Measurements from ENCODE around the gene LEKR1. TPM values are rescaled to one million over a fixed set of nuclear protein-coding genes. Genes with fewer than 3 reads are reported as not detected.

Gene LEKR1
- under 1 TPM; 0.91 to 0.93 TPM for total RNA-seq

DNA sequence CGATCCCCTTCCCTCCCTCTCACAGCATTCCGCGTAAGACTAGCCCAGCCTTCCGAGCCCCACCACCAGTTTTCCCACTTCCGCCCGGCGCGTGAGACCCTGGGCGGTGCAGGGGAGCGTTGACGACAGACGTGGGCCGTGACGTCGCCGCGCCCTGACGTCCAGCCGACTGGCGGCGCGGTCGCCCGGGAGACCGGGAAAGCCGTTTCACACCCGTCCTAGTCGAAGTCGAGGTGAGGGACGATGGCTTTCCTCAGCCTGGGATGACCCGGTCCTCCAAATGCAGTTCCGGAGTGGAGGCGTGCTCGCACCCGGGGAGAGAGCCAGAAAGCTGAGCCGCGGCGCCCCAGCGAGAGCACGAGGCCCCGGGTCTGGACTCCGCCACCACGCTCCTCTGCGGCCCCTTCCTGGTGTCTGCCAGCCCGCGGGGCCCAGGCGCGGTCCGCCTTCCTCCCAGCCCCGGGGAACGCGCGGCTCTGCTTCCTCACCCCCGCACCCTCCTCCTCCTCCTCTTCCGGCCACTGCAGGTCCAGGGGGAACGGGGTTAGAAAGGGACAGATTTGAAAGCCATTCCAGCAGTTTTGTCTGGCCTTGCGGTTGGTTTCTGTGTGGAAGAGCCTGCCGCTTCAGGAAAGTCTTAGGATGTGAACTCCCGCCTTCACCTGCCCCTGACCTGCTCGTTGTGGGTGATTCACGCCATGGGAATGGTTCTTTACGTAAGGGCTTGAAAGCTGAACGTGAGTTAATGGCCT is at the start of gene LEKR1:
Gene LEKR1 (plus strand): TSS at position 210 of the 752 bp plus-strand sequence. CDS start 2,977 bp downstream, outside the sequence.
- Mint-ChIP-seq H3K36me3 (ENCODE audit: low read depth) (peaks cover 13% of the 10 kb centered on the region), H3K27me3 (no peaks in the 10 kb centered on the region), H3K4me3 (peak within 1 kb of the TSS; percentile 84), H3K4me1 (peaks cover 19% of the 10 kb centered on the region), H3K9me3 (no peaks in the 10 kb centered on the region), H3K27ac (peak within 1 kb of the TSS; percentile 89)
- peak; percentile 85 for ATAC-seq (replicated peaks)

- no peaks in the 10 kb centered on the region for H3K4me1 Mint-ChIP-seq
- ATAC-seq (replicated peaks): no peak
- H3K4me3 Mint-ChIP-seq: no peak overlapping the region
- no peaks in the 10 kb centered on the region for H3K9me3 Mint-ChIP-seq
- H3K27ac Mint-ChIP-seq: no peak overlapping the region
- H3K27me3 Mint-ChIP-seq: no peaks in the 10 kb centered on the region
- H3K36me3 Mint-ChIP-seq (ENCODE audit: low read depth): no peaks in the 10 kb centered on the region
Observed at GRCh38 chr3:156776871-156777270, 49.3 kb upstream of the LEKR1 start.

GRCh38 chr3:156781310-156782230 is 44.6 kb upstream of the LEKR1 start:
- Mint-ChIP-seq H3K27ac (no peak overlapping the region), H3K4me3 (no peak overlapping the region), H3K4me1 (peaks cover 10% of the 10 kb centered on the region), H3K36me3 (ENCODE audit: low read depth) (peaks cover 5% of the 10 kb centered on the region), H3K9me3 (no peaks in the 10 kb centered on the region), H3K27me3 (no peaks in the 10 kb centered on the region)
- ATAC-seq (replicated peaks): no peak

DNA sequence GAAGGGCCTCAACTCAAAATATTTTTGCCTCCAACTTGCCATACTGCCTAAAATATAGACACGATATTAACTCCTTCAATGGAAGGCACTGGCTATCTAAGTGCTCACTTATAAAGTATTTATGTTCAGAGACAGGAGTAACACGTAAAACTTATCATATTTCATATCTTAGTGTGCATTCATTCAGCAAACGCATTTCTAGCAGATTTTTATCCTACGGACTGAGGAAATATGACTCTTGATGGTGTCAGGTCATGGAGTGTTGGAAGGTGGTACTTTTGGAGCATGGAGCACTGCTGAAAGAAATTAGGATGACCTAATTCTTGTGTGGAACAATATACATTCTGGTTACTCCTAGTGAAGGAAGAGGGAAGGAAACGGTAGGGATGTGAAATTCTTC is 43.8 kb upstream of the LEKR1 start:
- Mint-ChIP-seq H3K27ac (peak overlapping the region; percentile 50), H3K4me1 (peaks cover 10% of the 10 kb centered on the region), H3K36me3 (ENCODE audit: low read depth) (peaks cover 8% of the 10 kb centered on the region), H3K27me3 (no peaks in the 10 kb centered on the region), H3K4me3 (no peak overlapping the region), H3K9me3 (no peaks in the 10 kb centered on the region)
- ATAC-seq (replicated peaks): no peak

DNA sequence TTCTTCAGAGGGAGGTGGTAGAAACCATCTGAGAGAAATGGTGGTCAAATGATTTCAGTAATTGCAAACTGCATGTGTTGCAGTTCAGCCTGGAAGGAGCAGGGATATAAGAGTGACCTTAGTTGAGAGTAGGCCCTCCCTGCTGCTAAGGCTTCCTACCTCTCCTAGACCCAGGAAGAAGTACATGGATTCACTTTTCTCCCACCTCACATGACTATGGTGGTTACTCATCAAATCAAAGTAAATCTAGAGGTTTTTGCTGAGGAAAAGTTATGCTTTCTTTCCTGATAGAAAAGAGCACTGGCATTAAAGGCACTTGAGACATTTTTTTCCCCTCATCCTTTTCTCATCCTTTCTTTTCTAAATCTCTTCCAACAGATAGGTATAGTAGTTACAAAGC is 43.2 kb upstream of the LEKR1 start:
- no peak for ATAC-seq (replicated peaks)
- Mint-ChIP-seq H3K27ac (peak overlapping the region; percentile 50), H3K4me3 (no peak overlapping the region), H3K36me3 (ENCODE audit: low read depth) (peaks cover 13% of the 10 kb centered on the region), H3K9me3 (no peaks in the 10 kb centered on the region), H3K4me1 (peaks cover 10% of the 10 kb centered on the region), H3K27me3 (no peaks in the 10 kb centered on the region)

- Mint-ChIP-seq H3K9me3 (no peaks in the 10 kb centered on the region), H3K27me3 (no peaks in the 10 kb centered on the region), H3K27ac (peak overlapping the region; percentile 81), H3K4me3 (peak overlapping the region; percentile 54), H3K4me1 (peaks cover 17% of the 10 kb centered on the region), H3K36me3 (ENCODE audit: low read depth) (peaks cover 17% of the 10 kb centered on the region)
- peak; percentile 42 for ATAC-seq (replicated peaks)
Observed at GRCh38 chr3:156787001-156787400, 39.2 kb upstream of the LEKR1 start.

DNA sequence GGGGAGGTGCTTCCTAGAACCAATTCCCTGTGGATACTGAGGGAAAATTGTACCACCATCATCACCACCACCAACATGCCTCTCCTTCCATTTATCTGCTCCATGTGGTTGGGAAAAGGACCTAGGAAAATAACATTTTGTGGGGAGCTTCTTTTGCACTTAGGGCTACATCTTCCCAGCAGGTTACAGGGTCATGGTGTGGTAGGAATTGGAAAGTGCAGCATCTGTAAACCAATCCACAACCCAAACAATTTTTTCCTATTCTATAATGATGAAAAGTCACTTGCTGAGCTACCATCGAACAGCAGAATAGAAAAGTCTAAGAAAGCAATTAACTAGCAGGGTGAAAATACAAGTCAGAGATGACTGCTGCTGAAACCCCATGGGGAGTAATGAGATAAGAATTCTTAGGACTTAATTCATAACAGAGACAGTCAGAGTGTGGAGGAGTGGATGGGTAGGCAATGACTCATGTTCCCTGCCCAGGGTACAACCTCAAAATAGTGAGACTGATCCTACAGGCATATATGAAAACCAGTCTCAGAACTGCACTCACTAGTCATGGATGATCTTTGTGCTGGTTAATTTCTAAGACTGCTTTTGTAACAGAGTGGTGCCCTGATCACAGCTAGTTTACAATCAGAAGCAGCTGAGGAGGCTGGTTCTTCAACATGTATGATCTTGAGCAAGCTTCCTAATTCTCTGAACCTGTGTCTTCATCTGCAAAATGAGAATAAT is 38.1 kb upstream of the LEKR1 start:
- ATAC-seq (replicated peaks): peak; percentile 94
- peaks cover 17% of the 10 kb centered on the region for H3K36me3 Mint-ChIP-seq (ENCODE audit: low read depth)
- no peaks in the 10 kb centered on the region for H3K27me3 Mint-ChIP-seq
- H3K27ac Mint-ChIP-seq: peak overlapping the region; percentile 81
- H3K4me1 Mint-ChIP-seq: peaks cover 28% of the 10 kb centered on the region
- H3K9me3 Mint-ChIP-seq: no peaks in the 10 kb centered on the region
- H3K4me3 Mint-ChIP-seq: peak overlapping the region; percentile 54

GRCh38 chr3:156788846-156789245 is 37.3 kb upstream of the LEKR1 start:
- Mint-ChIP-seq H3K4me3 (peak overlapping the region; percentile 54), H3K27ac (peak overlapping the region; percentile 81), H3K9me3 (no peaks in the 10 kb centered on the region), H3K36me3 (ENCODE audit: low read depth) (peaks cover 17% of the 10 kb centered on the region), H3K27me3 (no peaks in the 10 kb centered on the region), H3K4me1 (peaks cover 33% of the 10 kb centered on the region)
- no peak for ATAC-seq (replicated peaks)

DNA sequence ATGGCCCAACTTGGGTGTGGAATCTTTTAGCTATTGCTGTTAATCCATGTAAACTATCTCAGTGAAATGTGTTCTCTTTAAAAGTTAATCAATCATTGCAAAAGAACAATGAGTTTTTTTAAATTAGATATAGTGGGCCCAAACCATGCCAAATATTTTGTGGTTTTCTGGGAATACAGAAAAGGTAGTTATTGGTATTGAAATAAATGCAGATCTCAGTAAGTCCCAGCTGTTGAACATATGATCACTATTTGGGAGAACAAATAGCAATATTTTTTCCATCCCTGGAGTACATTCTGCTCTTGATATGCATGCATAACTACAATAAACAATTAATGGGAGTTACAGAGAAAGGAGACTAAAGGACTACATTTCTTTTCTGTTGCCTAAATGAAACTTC is 36.0 kb upstream of the LEKR1 start:
- Mint-ChIP-seq H3K36me3 (ENCODE audit: low read depth) (peaks cover 17% of the 10 kb centered on the region), H3K4me3 (no peak overlapping the region), H3K9me3 (no peaks in the 10 kb centered on the region), H3K27ac (no peak overlapping the region), H3K4me1 (peaks cover 30% of the 10 kb centered on the region), H3K27me3 (no peaks in the 10 kb centered on the region)
- ATAC-seq (replicated peaks): no peak

DNA sequence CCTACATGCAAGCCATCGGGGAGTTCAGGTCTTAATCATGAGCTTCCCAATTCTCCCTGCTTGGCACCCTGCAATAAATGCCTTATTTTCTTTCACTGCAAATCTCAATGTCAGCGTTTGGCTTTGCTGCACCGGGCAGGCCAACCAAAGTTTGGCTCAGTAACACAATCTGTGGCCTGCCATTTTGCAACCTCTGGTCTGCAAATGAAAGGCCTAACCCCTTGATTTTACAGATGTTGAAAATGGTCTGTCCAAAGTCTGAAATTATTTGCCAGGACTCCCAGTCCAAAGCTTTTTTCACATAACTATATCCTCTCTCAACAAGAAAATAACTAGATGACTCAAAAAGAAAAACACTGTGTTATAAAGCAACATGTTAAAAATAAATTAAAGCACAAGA is 34.0 kb upstream of the LEKR1 start:
- no peaks in the 10 kb centered on the region for H3K27me3 Mint-ChIP-seq
- peak overlapping the region; percentile 72 for H3K27ac Mint-ChIP-seq
- H3K4me1 Mint-ChIP-seq: peaks cover 36% of the 10 kb centered on the region
- no peak for ATAC-seq (replicated peaks)
- H3K36me3 Mint-ChIP-seq (ENCODE audit: low read depth): peaks cover 9% of the 10 kb centered on the region
- H3K4me3 Mint-ChIP-seq: peak overlapping the region; percentile 29
- H3K9me3 Mint-ChIP-seq: no peaks in the 10 kb centered on the region

GRCh38 chr3:156792536-156792935 is 33.6 kb upstream of the LEKR1 start:
- Mint-ChIP-seq H3K27me3 (no peaks in the 10 kb centered on the region), H3K9me3 (no peaks in the 10 kb centered on the region), H3K4me1 (peaks cover 36% of the 10 kb centered on the region), H3K36me3 (ENCODE audit: low read depth) (peaks cover 8% of the 10 kb centered on the region), H3K4me3 (peak overlapping the region; percentile 29), H3K27ac (peak overlapping the region; percentile 72)
- ATAC-seq (replicated peaks): no peak

- Mint-ChIP-seq H3K36me3 (ENCODE audit: low read depth) (peaks cover 4% of the 10 kb centered on the region), H3K4me1 (peaks cover 36% of the 10 kb centered on the region), H3K27me3 (no peaks in the 10 kb centered on the region), H3K4me3 (peak overlapping the region; percentile 29), H3K9me3 (no peaks in the 10 kb centered on the region), H3K27ac (peak overlapping the region; percentile 72)
- peak; percentile 21 for ATAC-seq (replicated peaks)
Observed at GRCh38 chr3:156792945-156793344, 33.2 kb upstream of the LEKR1 start.

GRCh38 chr3:156793400-156793799 is 32.8 kb upstream of the LEKR1 start:
- H3K36me3 Mint-ChIP-seq (ENCODE audit: low read depth): no peaks in the 10 kb centered on the region
- peaks cover 35% of the 10 kb centered on the region for H3K4me1 Mint-ChIP-seq
- H3K4me3 Mint-ChIP-seq: peak overlapping the region; percentile 29
- no peaks in the 10 kb centered on the region for H3K27me3 Mint-ChIP-seq
- H3K27ac Mint-ChIP-seq: peak overlapping the region; percentile 72
- no peaks in the 10 kb centered on the region for H3K9me3 Mint-ChIP-seq
- no peak for ATAC-seq (replicated peaks)

DNA sequence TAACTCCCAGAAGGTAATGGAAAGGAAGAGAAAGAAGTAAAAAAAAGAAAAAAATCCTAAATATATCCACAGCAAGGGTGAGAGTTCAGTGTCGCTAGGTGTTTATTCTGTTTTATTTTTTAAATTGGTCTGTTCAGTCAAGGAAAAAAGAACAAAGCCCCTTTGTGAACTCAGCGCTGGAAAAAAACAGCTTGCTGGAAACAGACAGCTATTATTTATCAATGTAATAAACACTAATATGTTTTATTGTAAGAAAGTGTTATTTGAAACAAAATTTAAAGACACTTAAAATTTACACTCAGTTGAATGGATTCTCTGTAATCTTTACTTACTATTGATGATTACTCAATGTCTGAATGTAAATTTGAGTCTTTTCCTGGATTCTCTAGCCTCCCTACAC is 32.3 kb upstream of the LEKR1 start:
- peak overlapping the region; percentile 72 for H3K27ac Mint-ChIP-seq

More for the DNA sequence above, 32.3 kb upstream of the LEKR1 start:
- H3K4me1 Mint-ChIP-seq: peaks cover 31% of the 10 kb centered on the region
- peak overlapping the region; percentile 29 for H3K4me3 Mint-ChIP-seq
- H3K27me3 Mint-ChIP-seq: no peaks in the 10 kb centered on the region
- H3K9me3 Mint-ChIP-seq: no peaks in the 10 kb centered on the region
- no peaks in the 10 kb centered on the region for H3K36me3 Mint-ChIP-seq (ENCODE audit: low read depth)
- ATAC-seq (replicated peaks): no peak
